Inferior parietal cortex (tissue), 1 donor: Measurements from ENCODE around the gene RCSD1.

Experiments used
- DNase-seq: peaks from one replicate; pipeline ENCODE4 v3.0.0-alpha.2; 2016; ENCODE audit errors: extremely low spot score

The RCSD1 gene

DNA sequence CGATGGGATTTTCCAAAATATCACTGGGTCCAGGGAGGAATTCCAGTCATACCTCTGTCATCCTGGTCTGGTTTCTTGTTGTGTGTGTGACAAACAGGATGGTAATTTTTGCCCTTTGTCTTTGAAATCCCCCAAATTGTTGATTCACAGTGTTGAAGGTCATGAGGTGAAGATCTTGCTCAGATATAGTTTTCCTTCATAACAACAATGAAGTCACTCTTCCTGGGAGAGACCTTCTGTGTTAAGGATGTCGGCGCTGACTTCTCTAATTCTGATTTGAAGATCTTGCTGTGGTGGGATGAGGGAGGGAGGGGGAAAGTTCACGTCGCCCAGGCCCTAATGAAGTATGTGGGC is 59.5 kb downstream of the RCSD1 start:
- DNase-seq = no peak

DNA sequence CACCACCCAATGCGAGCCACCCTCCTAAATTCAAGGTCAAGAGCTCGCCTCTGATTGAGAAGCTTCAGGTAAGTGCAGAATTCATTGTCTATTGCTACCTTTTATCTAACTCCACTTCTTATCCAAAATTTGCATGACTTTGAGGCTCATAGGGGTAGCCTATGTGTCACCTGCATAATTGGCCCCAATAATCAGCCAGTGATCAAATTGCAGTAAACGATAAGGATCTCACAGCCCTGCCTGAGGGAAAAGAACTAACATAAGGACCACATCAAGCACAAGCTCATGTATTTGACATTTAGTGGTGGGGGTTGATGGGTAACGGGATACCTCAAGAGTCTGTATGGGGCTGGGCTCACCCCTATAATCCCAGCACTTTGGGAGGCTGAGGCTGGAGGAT is 60.0 kb downstream of the RCSD1 start:
- DNase-seq = no peak

DNA sequence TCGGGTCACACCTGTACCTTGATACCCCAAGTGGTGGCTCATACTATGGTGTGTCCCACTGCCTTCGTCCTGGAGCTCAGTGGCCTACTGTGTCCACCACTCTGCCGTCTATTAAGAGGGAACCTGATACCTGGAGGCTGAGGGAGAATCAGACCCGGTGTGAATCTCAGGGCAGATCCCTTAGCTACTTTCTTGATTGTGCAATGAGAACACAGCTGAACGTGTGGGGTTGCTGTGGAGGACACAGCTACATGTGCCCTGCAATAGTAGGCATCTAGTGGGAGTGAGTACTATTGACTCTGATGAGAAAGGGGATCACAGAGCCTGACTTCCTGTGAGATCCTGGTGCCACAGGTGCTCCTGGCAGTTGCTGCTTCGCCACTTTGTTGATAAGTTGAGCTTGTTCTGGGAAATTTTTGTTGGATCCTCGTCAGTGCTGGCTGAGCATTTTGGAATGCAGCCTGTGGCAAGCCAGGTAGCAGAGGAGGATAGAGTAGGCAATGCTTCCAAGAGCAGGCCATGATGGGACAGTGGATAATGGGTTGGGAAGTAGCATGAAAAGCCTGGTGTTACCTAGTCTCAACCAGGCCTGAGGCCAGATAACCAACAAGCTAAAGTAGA is 63.5 kb downstream of the RCSD1 start:
- DNase-seq = no peak

DNA sequence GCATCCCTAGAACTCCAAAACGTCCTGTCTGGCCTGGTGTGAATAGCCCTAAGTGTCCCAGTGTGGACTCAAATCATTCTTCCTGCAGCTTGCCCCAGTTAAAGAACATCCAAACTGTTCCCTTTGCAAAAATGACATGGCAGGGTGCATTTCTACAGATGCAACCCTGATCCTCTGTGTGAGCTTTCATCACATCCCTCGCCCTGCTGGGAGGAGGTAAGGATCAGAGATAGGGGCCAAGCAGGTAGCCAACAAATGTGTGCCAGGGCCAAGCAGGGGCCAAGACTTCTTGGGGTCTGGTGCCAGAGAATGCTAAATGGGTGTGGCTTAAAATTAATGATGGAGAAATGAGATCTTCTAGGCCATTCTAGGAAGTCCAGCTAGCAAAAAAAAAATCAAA is 64.7 kb downstream of the RCSD1 start:
- no peak for DNase-seq

DNA sequence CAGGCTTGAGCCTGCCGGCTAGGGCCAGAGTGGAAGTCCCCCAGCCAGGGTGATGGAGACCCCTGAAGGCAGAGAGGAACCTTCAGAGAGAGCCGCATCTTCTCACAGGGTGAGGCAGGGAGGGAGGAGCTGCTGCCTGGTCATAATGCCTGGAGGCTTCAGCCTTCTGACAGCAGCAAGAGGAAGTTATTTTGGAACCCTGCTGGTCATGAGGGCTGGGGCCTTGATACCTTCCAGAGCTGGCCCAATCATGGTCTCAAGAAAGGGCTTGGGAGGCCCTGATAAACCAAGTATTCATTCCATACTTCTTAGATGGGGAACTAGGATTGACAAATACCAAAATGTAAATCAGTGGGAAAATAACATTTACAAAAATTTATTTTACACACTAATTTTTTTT is 65.1 kb downstream of the RCSD1 start:
- DNase-seq = no peak

DNA sequence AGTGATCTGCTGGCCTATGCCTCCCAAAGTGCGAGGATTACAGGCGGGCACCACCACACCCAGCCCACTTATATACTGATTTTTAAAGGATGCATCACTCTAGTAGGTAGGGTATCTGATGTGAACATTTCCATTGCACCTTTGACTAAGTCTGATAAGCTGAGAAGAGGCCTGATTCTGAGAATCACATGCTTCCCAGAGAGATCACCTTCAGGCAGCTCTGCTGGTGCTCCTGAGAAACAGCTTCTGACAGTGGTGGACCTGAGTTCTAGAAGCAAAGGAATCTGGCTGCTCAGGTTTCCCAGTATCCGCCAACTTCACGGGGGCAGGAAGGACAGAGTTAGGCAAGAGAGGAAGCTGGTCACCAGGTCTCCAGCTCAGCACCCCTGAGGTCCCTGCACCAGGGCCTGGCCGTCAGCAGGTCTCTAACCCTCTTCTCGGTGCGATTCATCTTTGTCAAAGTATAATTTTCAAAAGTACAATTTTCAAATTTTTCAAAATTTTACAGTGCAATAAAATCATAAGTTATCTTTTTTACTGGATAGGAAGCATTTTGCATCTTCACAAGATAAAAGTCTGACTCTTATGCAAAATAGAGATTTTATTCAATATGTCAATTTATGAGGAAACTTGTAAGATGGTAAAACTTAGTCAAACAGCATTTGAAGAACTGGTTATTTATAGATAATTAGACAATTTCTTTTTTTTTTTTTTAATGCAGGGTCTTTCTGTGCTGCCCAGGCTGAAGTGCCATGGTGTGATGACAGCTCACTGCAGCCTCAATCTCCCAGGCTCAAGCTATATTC is 65.9 kb downstream of the RCSD1 start:
- no peak for DNase-seq

DNA sequence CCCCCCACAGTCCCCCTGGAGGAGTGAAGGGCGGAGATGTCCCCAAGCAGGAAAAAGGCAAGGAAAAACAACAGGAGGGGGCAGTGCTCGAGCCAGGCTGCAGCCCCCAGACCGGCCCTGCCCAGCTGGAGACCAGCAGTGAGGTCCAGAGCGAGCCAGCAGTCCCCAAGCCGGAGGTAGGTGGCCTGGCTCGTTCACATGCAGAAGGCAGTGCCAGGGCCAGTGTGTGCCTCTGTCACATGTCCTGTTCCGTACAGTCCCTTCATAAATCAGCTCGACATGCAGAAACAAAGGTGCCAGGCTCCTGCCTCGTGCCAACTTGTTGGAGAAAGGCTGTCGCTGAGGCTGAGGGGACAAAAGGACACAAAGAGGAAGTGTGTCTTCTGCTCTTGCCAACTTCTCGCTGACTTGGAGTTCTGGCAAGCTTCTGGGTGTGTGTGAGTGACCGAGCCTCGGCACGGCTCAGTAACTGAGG is 67.7 kb downstream of the RCSD1 start:
- peak; percentile 29 for DNase-seq

DNA sequence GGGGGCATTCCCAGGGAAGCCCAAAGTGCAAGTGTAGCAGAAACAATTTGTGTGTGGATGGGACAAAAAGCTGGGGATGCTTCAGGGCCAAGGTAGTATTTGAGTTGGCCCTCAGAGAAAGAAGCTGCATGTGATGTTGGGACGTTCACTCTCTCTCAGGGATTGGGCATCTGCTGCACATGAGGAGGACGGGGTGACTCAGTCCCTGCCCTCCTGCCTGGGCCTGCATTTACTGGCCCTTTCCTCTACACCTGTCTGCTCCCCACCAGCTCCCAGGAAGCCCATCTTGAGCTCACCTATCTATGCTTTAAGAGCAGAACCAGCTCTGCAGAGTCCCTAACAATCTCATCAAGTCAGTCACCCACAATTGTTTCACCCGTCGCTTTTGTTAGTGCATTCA is 68.3 kb downstream of the RCSD1 start:
- DNase-seq = no peak

DNA sequence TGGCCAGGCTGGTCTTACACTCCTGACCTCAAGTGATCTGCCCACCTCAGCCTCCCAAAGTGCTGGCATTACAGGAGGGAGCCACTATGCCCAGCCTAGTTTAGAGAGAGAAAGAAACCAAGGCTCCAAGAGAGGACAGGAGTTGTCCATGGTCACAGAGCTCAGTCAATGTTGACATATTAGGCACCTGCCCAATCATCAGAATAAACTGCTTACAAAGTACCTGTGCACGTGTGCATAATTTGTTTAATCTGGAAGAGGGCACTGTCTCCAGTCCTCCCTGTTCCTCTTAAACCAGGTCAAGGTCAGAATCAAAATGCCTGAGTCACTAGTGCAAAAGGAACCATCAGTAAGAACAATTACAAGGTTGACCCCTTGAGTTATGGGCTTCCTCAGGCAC is 71.5 kb downstream of the RCSD1 start:
- no peak for DNase-seq

DNA sequence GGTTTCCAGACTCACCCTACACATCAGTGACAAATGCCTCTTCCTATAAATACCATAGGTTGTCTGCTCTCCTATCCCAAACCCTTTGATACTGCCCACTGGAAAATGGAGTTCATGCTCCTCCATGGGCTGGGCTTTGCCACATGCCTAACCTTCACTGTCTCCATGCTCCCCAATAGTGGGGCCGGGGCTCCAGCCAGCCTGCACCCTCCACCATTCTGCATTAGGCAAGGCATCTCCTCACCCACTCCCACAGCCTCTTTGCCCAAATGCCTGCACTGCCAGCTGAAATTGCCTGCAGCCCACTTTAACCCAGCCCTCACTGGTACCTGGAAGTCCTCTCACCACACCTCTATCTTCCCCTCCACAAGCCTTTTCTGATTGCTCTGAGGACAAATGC is 73.5 kb downstream of the RCSD1 start:
- no peak for DNase-seq

DNA sequence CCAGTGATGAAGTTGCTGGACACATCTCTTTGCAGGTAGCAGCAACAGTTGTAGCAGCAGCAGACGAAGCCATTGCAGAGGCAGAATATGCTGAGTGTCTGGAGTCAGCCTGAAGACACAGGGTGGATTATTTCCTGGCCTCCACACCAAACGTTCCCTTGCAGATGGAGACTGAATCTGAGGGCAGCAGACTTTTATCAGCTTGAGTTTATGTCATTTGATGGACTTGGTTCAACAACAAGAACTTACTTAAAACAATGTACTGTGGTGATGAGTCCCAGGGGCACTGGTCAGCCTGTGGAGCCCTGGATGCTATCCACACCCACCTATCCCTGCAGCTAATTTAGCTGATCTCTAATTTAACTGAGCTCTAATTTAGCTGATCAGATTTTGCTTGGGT is 74.7 kb downstream of the RCSD1 start:
- no peak for DNase-seq

DNA sequence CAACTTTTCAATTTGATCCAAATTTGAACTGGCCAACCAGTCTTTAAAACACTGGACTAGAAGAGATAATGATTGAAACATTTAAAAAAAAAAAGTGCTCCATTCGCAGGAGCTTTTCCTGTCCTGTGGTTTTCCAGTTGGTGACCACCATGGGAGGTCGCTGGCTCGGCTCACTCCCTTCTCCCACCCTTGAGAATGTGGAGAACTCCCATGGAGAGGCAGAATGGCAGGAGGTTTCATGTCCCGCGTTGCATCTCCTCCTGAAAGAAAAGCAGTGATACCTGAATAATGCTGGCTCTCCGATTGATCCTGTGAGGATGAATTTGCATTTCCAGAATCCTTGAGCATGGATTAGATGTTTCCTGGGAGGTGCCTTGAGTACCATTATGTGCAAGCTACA is 75.2 kb downstream of the RCSD1 start:
- DNase-seq = no peak

DNA sequence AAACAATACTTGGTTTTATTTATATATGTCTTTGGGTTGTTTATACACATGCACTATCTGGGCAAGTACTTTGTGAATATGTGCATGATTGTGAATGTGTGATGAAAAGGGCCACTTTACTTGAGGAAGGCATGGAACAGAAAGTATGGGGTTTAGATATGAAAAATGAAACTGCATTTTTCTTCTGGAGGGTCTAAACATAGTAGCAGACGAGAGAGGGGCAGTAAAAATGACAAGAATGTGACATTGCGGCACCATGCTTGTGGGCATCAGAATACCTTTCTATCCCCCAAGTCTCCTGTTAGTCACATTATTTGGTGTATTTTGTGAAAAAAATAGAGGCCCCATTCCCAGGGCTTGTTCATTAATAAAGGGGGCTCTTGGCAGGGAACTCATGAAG is 76.3 kb downstream of the RCSD1 start:
- DNase-seq = no peak

DNA sequence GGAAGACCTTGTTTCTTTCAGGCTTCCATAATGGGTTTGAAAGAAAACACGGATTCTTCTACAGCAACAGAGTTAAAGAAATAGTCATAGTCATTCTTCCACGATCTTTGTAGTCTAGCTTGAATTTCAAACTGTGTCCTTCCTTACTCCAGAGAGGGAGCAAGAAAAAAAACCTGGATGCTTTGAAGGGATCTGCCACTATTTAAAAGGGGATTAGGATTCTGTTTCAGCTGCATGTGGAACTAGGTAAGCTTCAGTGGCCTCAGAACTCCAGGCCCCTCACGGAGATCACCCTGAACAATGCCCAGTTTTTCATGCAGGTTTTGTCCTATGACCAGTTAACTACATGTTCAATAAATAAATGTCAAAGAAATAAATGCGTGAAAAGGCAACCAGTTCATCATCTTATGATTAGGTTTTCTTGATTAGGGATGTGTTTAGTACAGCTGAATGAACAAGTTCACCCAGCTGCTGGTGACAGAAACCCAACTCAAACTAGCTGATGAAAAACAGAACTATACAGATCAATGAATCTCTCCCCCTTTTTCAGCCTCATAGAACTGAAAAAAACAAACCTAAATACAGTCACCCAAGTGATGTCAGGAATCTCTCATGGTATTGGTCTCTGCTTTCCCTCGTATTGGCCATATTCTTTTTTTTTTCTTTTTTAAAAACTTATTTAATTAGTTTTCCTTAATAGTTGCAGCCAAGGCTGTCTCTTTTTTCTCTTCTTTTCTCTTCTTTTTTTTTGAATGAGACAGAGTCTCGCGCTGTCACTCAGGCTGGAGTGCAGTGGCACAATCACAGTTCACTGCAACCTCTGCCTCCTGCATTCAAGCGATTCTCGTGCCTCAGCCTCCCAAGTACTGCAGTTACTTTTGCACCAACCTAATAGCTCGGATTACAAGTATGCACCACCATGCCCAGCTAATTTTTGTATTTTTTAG is 77.2 kb downstream of the RCSD1 start:
- DNase-seq = no peak

DNA sequence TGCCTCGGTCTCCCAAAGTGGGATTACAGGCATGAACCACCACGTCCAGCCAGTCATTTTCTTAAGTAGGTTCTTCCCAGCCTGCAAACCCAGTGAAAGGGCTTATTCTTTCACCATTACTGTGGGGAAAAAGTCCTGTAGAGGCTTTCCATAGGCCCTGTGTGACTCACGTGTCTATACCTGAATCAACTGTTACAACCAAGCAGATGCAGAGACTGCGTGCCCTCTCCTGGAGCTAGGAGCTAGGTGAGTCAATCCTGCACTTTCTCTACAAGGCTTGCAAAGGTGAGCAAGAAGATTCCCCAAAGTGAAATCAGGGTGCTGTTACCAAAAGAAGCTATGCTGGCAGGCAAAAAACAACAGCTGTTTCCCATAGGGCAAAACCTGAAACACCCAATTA is 77.9 kb downstream of the RCSD1 start:
- DNase-seq = no peak

DNA sequence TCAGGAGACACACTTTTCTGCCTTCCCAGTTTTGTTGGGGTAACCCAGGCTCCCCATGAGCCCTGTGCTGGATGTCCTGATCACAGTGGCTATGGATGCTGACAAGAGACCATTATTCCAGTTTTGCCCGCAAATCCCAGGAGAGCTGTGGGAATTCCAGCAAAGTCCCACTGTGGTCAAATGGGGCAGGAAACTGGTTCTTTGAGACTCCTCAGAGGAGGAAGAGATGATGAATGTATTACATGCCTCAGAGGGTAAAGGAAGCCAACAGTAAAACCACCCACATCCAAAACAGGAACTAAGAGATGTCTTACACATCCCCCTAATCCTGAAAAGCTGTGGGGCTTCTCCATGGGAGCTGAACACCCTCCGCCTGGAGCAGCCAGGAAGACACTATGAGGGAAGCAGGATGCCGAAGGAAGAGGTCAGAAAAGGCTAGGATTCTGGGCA is 78.9 kb downstream of the RCSD1 start:
- DNase-seq = no peak

DNA sequence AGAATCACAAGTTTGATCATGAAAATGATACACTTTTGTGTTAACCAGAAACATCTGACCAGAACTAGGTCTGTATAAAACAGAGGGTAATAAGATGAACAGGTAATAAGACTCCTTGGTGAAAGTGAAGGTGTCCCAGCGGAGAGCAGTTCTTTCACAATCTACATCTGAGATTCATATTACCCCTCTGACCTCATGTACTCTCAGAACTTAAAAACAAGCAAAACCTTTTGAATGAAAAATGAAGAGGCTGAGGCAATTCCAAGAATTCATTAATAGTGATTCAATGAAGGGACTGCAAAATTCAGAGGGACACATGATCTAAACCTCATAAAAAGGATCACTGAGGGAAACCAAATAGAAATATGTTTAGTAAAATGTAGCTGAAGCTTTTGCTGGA is 80.8 kb downstream of the RCSD1 start:
- no peak for DNase-seq

DNA sequence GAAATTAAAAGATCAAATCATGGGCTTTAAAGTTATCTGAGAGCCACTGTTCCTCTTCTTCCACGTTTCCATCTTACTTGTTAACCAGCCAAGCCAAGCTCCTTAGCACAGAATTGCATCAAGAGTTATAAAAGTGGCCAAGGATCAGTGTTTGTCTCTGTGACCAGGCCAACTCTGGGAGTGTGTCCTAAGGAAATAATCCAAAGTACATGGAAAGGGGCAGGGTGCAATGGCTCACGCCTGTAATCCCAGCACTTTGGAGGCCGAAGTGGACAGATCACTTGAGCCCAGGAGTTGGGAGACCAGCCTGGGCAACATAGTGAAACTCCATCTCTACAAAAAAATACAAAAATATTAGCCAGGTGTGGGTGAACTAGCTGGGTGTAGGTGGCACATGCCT is 81.8 kb downstream of the RCSD1 start:
- no peak for DNase-seq

DNA sequence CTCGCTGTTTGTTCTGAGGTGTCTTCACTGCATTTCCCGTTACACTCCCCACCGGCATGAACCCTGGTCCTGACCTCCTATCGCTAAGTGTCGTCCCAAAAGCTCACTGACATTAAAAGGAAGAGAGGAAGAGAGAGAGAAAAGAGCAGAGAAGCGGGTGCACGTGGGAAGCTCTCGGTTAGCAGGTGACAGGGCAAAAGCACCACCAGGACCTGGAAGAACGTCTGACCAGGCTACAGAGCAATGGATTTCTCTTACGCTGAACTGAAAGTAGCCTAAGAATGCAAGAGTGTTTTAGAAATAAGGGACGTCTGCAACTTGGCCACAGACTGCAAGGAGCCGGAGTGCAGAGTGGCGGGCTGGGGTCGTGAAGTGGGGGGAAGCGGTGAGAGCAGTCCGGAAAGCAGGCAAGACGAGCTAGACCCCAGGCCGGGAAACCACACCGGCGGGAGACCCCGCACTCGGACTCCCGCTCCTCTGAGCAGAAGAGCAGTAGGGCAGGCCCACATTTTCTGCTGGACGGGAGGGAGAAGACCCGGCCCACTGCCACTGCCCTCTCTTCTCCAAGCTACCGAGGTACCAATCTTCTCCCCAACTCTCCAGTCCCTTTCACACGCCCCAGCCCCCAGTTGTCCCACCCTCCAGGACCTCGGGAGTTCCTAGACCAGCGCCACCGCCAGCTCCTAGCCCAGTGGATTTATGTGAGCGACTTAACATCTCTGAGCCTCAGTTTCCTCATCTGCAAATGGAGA is 83.5 kb downstream of the RCSD1 start:
- no peak for DNase-seq

DNA sequence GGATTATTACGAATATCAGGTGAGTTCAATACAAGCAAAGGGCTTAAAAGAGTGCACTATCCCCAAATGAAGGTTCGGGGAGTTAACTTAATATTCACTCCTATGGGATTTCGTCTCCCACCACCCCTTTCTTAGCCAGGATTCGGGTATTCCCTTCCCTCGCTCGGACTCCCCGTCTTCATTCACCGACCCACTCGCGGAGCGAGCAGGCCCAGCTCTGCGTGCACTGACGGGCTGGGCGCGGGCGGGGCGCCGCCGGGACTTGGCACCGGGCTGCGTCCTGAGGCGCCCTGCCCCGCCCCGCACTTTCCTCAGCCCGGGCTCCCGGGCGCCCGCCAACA is 84.0 kb downstream of the RCSD1 start:
- DNase-seq = no peak

DNA sequence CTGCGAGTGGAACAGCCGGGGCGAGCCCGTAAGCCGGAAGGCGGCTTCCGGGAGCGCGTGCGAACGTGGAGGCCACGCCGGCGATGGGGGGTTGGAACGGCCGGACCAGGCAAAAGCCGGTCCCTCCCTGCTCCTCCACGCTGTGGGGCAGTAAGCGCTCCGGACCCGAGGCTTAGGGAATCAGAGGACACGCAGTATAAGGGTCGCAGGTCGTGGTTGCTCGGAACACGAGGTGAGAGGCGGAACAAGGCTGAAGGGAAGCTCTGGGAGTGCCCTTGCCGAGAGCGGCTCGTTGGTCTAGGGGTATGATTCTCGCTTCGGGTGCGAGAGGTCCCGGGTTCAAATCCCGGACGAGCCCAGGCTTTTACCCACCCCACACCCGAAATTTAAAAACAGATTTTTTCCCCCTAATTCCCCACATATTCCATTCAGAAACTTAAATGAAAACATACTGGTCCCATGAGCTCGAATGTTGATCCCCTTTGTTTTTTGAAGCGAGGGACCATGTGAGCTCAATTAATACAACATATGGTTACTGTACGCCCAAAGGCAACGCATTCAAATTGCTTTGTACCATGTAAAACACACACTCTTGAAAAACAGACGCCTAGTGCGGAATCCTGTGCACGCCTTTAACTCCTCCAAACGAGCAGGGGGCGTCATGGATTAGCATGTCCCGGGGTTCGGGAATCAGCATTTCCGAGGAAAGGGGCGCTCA is 84.6 kb downstream of the RCSD1 start:
- DNase-seq = peak; percentile 95
